SKM-1 treated with dmso at 0.1 percent for 144 hours (cell line): ENCODE measurements around the gene PLAC1.

ENCODE experiments used
- DNase-seq: peaks from one replicate; lab custom pipeline; 2025; ENCODE audit not compliant: unreplicated experiment; lab: John Stamatoyannopoulos, UW

PLAC1 gene

GRCh38 chrX:134544513-134545151 is 113.6 kb downstream of the PLAC1 start:
- DNase-seq = no peak

- no peak for DNase-seq
Observed at GRCh38 chrX:134544135-134544512, 114.1 kb downstream of the PLAC1 start.

GRCh38 chrX:134543288-134543687 is 115.0 kb downstream of the PLAC1 start:
- DNase-seq = no peak

GRCh38 chrX:134542485-134542884 is 115.8 kb downstream of the PLAC1 start:
- no peak for DNase-seq

- DNase-seq = no peak
Observed at GRCh38 chrX:134541906-134542305, 116.4 kb downstream of the PLAC1 start.

GRCh38 chrX:134538316-134538715 is 120.0 kb downstream of the PLAC1 start:
- DNase-seq = no peak

GRCh38 chrX:134537179-134537955 is 120.9 kb downstream of the PLAC1 start:
- DNase-seq = no peak

GRCh38 chrX:134533952-134534351 is 124.3 kb downstream of the PLAC1 start:
- DNase-seq = no peak

- no peak for DNase-seq
Observed at GRCh38 chrX:134533352-134533751, 124.9 kb downstream of the PLAC1 start.

- DNase-seq = no peak
Observed at GRCh38 chrX:134530845-134531244, 127.4 kb downstream of the PLAC1 start.

- DNase-seq = no peak
Observed at GRCh38 chrX:134529481-134529880, 128.8 kb downstream of the PLAC1 start.

- DNase-seq = no peak
Observed at GRCh38 chrX:134528960-134529359, 129.3 kb downstream of the PLAC1 start.

GRCh38 chrX:134526399-134526798 is 131.9 kb downstream of the PLAC1 start:
- no peak for DNase-seq

- no peak for DNase-seq
Observed at GRCh38 chrX:134525086-134525792, 133.0 kb downstream of the PLAC1 start.

GRCh38 chrX:134524181-134524580 is 134.1 kb downstream of the PLAC1 start:
- no peak for DNase-seq

- DNase-seq = peak; percentile 35
Observed at GRCh38 chrX:134520860-134521390, 137.3 kb downstream of the PLAC1 start.
